PC-9 (cell line): Measurements from ENCODE around the gene ABCA1. TPM values are rescaled to one million over a fixed set of nuclear protein-coding genes. Genes with fewer than 3 reads are reported as not detected.

Experiments
- BruUV-seq: library from RNA; stranded (reverse); fragments of 400-500 nt; replicated peaks from 2 replicates; lab custom pipeline; 2021; lab: Mats Ljungman, UMichigan
- CTCF ChIA-PET: fragments of 300-600 bp; sonication (Branson Sonifier 250); formaldehyde crosslinking; loops from one replicate; lab custom pipeline; 2022; ENCODE audit warnings: antibody characterized with exemption; lab: Charles Lee
- POLR2A ChIA-PET: fragments of 300-600 bp; sonication (Branson Sonifier 250); formaldehyde crosslinking; loops from one replicate; lab custom pipeline; 2022; ENCODE audit warnings: antibody characterized with exemption; ENCODE audit not compliant: unreplicated experiment; lab: Charles Lee
- DNase-seq, 2 experiments: peaks; one replicate each; pipeline versions ENCODE4 v3.0.0 to v3.0.0-alpha.2; 2015 to 2022; ENCODE audit warnings: mixed read lengths in 1 of 2
- H2AFZ ChIP-seq: fragments of 200-600 bp; sonication (generic); 2 replicates; pipeline ENCODE4 v1.8.1; 2017; ENCODE audit warnings: antibody characterized with exemption
- H3F3A ChIP-seq: fragments of 200-600 bp; sonication (generic); 2 replicates; pipeline ENCODE4 v1.8.1; 2017; ENCODE audit warnings: antibody characterized with exemption, mild to moderate bottlenecking, low read depth; ENCODE audit not compliant: insufficient read depth
- H3K27ac ChIP-seq: fragments of 200-600 bp; sonication (generic); 2 replicates; pipeline ENCODE4 v1.6.1; 2016; ENCODE audit warnings: mixed run types
- H3K27me3 ChIP-seq: fragments of 200-600 bp; sonication (generic); 2 replicates; pipeline ENCODE4 v1.6.1; 2016; ENCODE audit warnings: low read depth, mixed run types; ENCODE audit not compliant: insufficient read depth
- H3K36me3 ChIP-seq: fragments of 200-600 bp; sonication (generic); 2 replicates; pipeline ENCODE4 v1.6.1; 2016; ENCODE audit warnings: low read depth, mixed run types
- H3K4me1 ChIP-seq: fragments of 200-600 bp; sonication (generic); replicated peaks from 2 replicates; pipeline ENCODE4 v1.6.1; 2016; ENCODE audit warnings: mixed run types; ENCODE audit not compliant: insufficient read depth
- H3K4me2 ChIP-seq: fragments of 200-600 bp; sonication (generic); 2 replicates; pipeline ENCODE4 v1.6.1; 2017; ENCODE audit warnings: mixed run types
- H3K4me3 ChIP-seq: fragments of 200-600 bp; sonication (generic); 2 replicates; pipeline ENCODE4 v1.6.1; 2016; ENCODE audit warnings: mixed run types
- H3K79me2 ChIP-seq: fragments of 200-600 bp; sonication (generic); 2 replicates; pipeline ENCODE4 v1.6.1; 2017; ENCODE audit warnings: low read depth, mixed run types
- H3K9me2 ChIP-seq: fragments of 200-600 bp; sonication (generic); 2 replicates; pipeline ENCODE4 v1.8.1; 2017; ENCODE audit warnings: mild to moderate bottlenecking; ENCODE audit not compliant: insufficient read depth
- H3K9me3 ChIP-seq: fragments of 200-600 bp; sonication (generic); 2 replicates; pipeline ENCODE4 v1.8.1; 2016; ENCODE audit warnings: low read depth; ENCODE audit not compliant: insufficient read depth
- H4K20me1 ChIP-seq: fragments of 200-600 bp; sonication (generic); 2 replicates; pipeline ENCODE4 v1.8.1; 2017; ENCODE audit not compliant: insufficient read depth
- CTCF ChIP-seq: fragments of 200-600 bp; sonication (generic); conservative IDR thresholded peaks from 2 replicates; pipeline ENCODE4 v1.6.1; 2017; ENCODE audit warnings: mixed run types, antibody characterized with exemption, mild to moderate bottlenecking, moderate library complexity
- EZH2 ChIP-seq: fragments of 200-600 bp; sonication (generic); IDR thresholded peaks from 2 replicates; pipeline ENCODE4 v1.8.0; 2017; ENCODE audit warnings: antibody characterized with exemption, low read depth
- intact Hi-C: fragments of 100-400 bp; cut with micrococcal nuclease; formaldehyde crosslinking; loops from one replicate; pipeline ENCODE4 v1.10.0; 2022; ENCODE audit not compliant: unreplicated experiment
- total RNA-seq: library from RNA; stranded (reverse); gene quantifications from 2 replicates; pipeline ENCODE4 v1.2.3, GENCODE V29; 2021

Gene ABCA1
- total RNA-seq, 1 experiment from 2014 or later, result 38.3 TPM

- Histone ChIP-seq H3F3A (peaks cover 11% of the 10 kb centered on the region; the same call in 1 of the 2 replicates), H3K4me1 (no peaks in the 10 kb centered on the region), H3K79me2 (no peaks in the 10 kb centered on the region), H4K20me1 (peaks cover 8% of the 10 kb centered on the region), H3K9me3 (no peaks in the 10 kb centered on the region), H3K27me3 (no peaks in the 10 kb centered on the region), H3K4me2 (no peak overlapping the region), H3K9me2 (no peaks in the 10 kb centered on the region), H3K4me3 (no peak overlapping the region), H3K27ac (no peak overlapping the region), H2AFZ (no peak overlapping the region), H3K36me3 (peaks cover 85% of the 10 kb centered on the region)
- no TSS peak for BruUV-seq
- TF ChIP-seq CTCF, result no peak
- TF ChIP-seq EZH2, result no peak
- ChIA-PET POLR2A (no interaction called here), CTCF (no interaction called here)
- intact Hi-C loops, result no loop called here
- no peak for DNase-seq
Observed at GRCh38 chr9:104795857-104796256, 132.1 kb downstream of the ABCA1 start.

GRCh38 chr9:104795082-104795481 lies 132.9 kb downstream of the ABCA1 start:
- Histone ChIP-seq H3K9me3 (no peaks in the 10 kb centered on the region), H3K4me2 (no peak overlapping the region), H3K9me2 (no peaks in the 10 kb centered on the region), H3K27me3 (no peaks in the 10 kb centered on the region), H3K27ac (no peak overlapping the region), H3K4me1 (no peaks in the 10 kb centered on the region), H3K79me2 (no peaks in the 10 kb centered on the region), H3K36me3 (peaks cover 84% of the 10 kb centered on the region), H3K4me3 (no peak overlapping the region), H4K20me1 (peaks cover 8% of the 10 kb centered on the region), H2AFZ (no peak overlapping the region), H3F3A (peaks cover 11% of the 10 kb centered on the region; the same call in 1 of the 2 replicates)
- ChIA-PET POLR2A (no interaction called here), CTCF (no interaction called here)
- DNase-seq, result no peak
- no peak for TF ChIP-seq EZH2
- no peak for TF ChIP-seq CTCF
- intact Hi-C loops, result no loop called here
- BruUV-seq, result no TSS peak

GRCh38 chr9:104794070-104794469 lies 133.9 kb downstream of the ABCA1 start:
- BruUV-seq, result no TSS peak
- no peaks in the 10 kb centered on the region for H3K4me1 ChIP-seq
- intact Hi-C loops, result no loop called here
- TF ChIP-seq EZH2, result no peak
- no peak for TF ChIP-seq CTCF
- H3K79me2 ChIP-seq, result no peaks in the 10 kb centered on the region
- H2AFZ ChIP-seq, result no peak overlapping the region
- CTCF ChIA-PET, result no interaction called here
- H3K4me3 ChIP-seq, result no peak overlapping the region
- H3K9me3 ChIP-seq, result no peaks in the 10 kb centered on the region
- no peak for DNase-seq
- POLR2A ChIA-PET, result no interaction called here
- peaks cover 87% of the 10 kb centered on the region for H3K36me3 ChIP-seq
- H3K4me2 ChIP-seq, result no peak overlapping the region
- no peaks in the 10 kb centered on the region for H3K27me3 ChIP-seq
- no peaks in the 10 kb centered on the region for H3K9me2 ChIP-seq
- H4K20me1 ChIP-seq, result peaks cover 5% of the 10 kb centered on the region; the same call in 1 of the 2 replicates
- peaks cover 11% of the 10 kb centered on the region; the same call in 1 of the 2 replicates for H3F3A ChIP-seq
- H3K27ac ChIP-seq, result no peak overlapping the region
